IPS-15b (cell line): Measurements from ENCODE around the gene CCL20.

Experiments
- H3K27me3 ChIP-seq: one replicate; pipeline ENCODE4 v1.6.1; 2013; ENCODE audit warnings: low read length; ENCODE audit not compliant: control insufficient read depth, insufficient read depth
- H3K36me3 ChIP-seq: one replicate; pipeline ENCODE4 v1.6.1; 2013; ENCODE audit warnings: low read length; ENCODE audit not compliant: control insufficient read depth, insufficient read depth
- H3K4me1 ChIP-seq: one replicate; pipeline ENCODE4 v1.6.1; 2013; ENCODE audit warnings: mild to moderate bottlenecking, low read length; ENCODE audit not compliant: control insufficient read depth, insufficient read depth
- H3K4me3 ChIP-seq: one replicate; pipeline ENCODE4 v1.5.1; 2013; ENCODE audit warnings: low read depth, low read length
- H3K9ac ChIP-seq: one replicate; pipeline ENCODE4 v1.6.1; 2013; ENCODE audit warnings: low read depth, mild to moderate bottlenecking, low read length
- H3K9me3 ChIP-seq: one replicate; pipeline ENCODE4 v1.6.1; 2013; ENCODE audit warnings: mild to moderate bottlenecking, low read length; ENCODE audit not compliant: control insufficient read depth, insufficient read depth

The CCL20 gene

DNA sequence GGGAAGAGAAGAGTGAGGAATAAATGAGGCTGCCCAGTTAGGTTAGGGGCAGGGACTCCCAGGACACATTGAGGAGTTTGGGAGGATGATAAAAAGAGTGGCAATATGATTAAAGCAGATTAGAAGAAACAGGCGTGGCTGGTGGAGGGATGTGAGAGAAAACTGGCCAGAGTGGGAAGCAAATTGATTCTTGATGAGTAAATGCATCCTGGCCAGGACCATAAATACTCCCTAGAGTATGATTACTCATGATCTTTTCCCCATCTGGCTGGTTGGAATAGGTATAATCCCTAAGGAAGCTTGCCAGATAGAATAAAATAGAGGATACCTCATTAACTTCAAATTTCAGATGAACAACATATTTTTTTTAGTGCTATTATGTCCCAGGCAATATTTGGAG, 36.3 kb downstream of the CCL20 start:
- Histone ChIP-seq H3K36me3 (no peaks in the 10 kb centered on the region), H3K9ac (no peak overlapping the region), H3K4me1 (peaks cover 3% of the 10 kb centered on the region), H3K9me3 (no peaks in the 10 kb centered on the region), H3K27me3 (peaks cover 3% of the 10 kb centered on the region), H3K4me3 (no peak overlapping the region)

DNA sequence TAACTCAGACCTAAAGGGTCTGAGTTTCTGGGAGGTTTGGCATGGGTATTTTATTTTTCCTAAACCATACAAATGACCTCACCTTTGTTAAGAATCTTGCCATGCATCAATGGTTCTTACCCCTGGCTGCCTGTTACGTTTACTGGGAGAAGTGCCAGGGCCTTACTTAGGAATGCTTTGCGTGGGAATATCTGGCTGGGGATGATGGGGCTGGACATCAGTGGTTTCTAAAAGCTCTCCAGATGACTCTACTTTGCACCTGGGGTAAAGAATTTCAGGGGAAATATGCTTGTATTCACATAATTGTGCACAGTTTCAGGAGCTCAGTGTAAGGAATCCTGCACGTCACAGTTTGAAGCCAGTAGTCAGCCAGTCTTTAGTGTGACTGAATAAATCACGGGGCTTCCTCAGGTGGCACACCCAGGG, 39.6 kb downstream of the CCL20 start:
- Histone ChIP-seq H3K27me3 (peaks cover 3% of the 10 kb centered on the region), H3K4me3 (no peak overlapping the region), H3K4me1 (peaks cover 3% of the 10 kb centered on the region), H3K9ac (no peak overlapping the region), H3K36me3 (no peaks in the 10 kb centered on the region), H3K9me3 (no peaks in the 10 kb centered on the region)

- Histone ChIP-seq H3K27me3 (peaks cover 3% of the 10 kb centered on the region), H3K4me1 (no peaks in the 10 kb centered on the region), H3K36me3 (no peaks in the 10 kb centered on the region), H3K9me3 (no peaks in the 10 kb centered on the region), H3K4me3 (no peak overlapping the region), H3K9ac (no peak overlapping the region)
Observed at GRCh38 chr2:227853765-227854271, 40.2 kb downstream of the CCL20 start.

- no peaks in the 10 kb centered on the region for H3K36me3 ChIP-seq
- no peak overlapping the region for H3K4me3 ChIP-seq
- peaks cover 3% of the 10 kb centered on the region for H3K27me3 ChIP-seq
- H3K9ac ChIP-seq, result no peak overlapping the region
- H3K4me1 ChIP-seq, result no peaks in the 10 kb centered on the region
- no peaks in the 10 kb centered on the region for H3K9me3 ChIP-seq
Observed at GRCh38 chr2:227855440-227855839, 41.8 kb downstream of the CCL20 start.

DNA sequence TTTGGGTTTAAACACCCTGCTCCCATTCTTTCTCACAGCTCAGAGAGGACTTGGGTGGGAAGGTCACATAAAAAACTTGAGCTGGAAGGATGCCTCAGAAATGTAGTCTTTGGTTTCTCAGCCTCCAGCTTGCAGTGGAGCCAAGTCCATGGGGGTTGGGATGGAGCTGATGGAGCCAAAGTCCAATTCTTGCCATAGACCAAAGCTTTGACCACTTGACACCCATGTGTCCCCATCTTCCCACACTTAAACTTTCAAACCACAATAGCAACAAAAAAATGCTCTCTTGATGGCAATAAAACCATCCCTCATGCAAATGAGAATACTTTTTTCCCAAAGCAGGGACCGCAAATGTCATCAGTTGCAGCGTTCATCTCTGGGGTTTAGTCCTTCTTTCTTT, 43.1 kb downstream of the CCL20 start:
- Histone ChIP-seq H3K4me1 (no peaks in the 10 kb centered on the region), H3K9ac (no peak overlapping the region), H3K36me3 (no peaks in the 10 kb centered on the region), H3K9me3 (no peaks in the 10 kb centered on the region), H3K4me3 (no peak overlapping the region), H3K27me3 (peaks cover 3% of the 10 kb centered on the region)

DNA sequence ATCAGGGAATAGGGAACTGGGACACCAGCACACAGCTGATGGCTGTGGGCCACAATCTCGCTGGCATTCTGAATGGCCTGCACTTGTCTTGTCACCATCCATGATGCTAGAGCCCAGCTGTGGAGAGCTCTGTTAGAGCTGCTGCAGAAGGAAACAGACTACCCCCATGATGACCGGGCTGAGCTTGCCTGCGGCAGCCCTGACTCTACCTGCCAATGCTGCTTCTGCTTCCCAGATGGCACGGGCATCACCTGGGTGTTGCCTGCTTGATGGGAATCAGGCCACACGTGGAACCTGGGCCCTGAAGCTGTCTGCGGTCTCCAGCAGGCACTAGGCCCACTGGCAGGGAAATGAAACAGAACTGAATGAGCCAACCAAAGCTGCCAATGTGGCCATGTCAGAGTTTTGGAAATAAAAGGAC, 46.6 kb downstream of the CCL20 start:
- Histone ChIP-seq H3K9me3 (no peaks in the 10 kb centered on the region), H3K9ac (no peak overlapping the region), H3K27me3 (no peaks in the 10 kb centered on the region), H3K4me1 (peaks cover 12% of the 10 kb centered on the region), H3K36me3 (no peaks in the 10 kb centered on the region), H3K4me3 (no peak overlapping the region)

DNA sequence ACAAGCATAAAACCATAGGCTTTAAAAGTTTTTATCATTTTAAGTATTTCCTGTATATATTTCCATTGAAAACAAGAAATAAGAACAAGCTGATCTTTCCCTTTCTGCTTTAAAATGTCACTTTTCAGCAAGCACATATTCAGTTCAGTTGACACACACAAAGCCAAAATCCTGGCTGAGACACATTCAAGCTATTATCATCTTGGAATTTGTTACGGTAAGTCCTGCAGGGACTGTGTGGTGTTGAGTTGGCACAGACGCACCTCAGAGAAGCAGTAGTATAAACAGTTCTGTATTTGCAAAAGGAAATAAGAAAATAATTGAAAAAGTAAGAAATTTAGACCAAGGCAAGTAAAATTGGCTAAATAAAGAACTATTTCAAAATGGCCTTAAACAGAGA, 47.4 kb downstream of the CCL20 start:
- H3K4me1 ChIP-seq, result peaks cover 12% of the 10 kb centered on the region
- H3K27me3 ChIP-seq, result no peaks in the 10 kb centered on the region
- H3K4me3 ChIP-seq, result no peak overlapping the region
- H3K9ac ChIP-seq, result no peak overlapping the region
- no peaks in the 10 kb centered on the region for H3K9me3 ChIP-seq
- no peaks in the 10 kb centered on the region for H3K36me3 ChIP-seq

GRCh38 chr2:227862227-227862740, 48.6 kb downstream of the CCL20 start:
- no peak overlapping the region for H3K9ac ChIP-seq
- no peak overlapping the region for H3K4me3 ChIP-seq
- H3K4me1 ChIP-seq, result peaks cover 12% of the 10 kb centered on the region

GRCh38 chr2:227862741-227863588, 49.3 kb downstream of the CCL20 start:
- Histone ChIP-seq H3K9ac (no peak overlapping the region), H3K4me1 (peaks cover 12% of the 10 kb centered on the region), H3K4me3 (peak overlapping the region; percentile 8)

More at GRCh38 chr2:227862227-227862740, 48.6 kb downstream of the CCL20 start:
- Histone ChIP-seq H3K27me3 (no peaks in the 10 kb centered on the region), H3K9me3 (no peaks in the 10 kb centered on the region), H3K36me3 (no peaks in the 10 kb centered on the region)

DNA sequence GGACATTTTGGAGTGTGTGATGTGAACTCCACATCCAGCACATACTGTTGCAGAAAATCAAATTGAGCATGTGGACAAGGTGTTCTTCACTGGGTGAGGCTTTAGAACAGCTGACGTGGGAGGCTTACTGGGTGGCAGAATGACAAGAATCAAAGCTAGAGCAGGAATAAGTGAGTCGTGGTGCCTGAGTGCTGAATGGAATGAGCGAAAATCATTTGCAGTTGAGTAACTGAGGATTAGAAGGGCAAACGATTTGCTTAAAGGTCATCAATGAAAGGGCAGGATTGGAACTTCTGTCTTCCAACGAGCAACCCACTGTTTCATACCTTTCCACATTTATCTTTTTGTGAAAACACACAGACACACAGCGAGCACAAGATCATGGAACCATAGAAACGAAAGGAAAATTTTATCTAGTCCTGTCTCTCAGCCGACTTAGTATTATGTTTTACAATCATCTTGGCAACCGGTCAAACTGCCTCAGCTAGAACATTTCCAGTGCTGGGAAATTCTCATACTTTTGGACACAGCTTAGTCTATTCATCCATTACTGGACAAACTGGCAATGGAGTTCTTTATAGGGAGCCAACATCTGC, 50.6 kb downstream of the CCL20 start:
- Histone ChIP-seq H3K4me3 (no peak overlapping the region), H3K4me1 (peaks cover 12% of the 10 kb centered on the region), H3K9me3 (no peaks in the 10 kb centered on the region), H3K27me3 (no peaks in the 10 kb centered on the region), H3K9ac (no peak overlapping the region), H3K36me3 (no peaks in the 10 kb centered on the region)

More at GRCh38 chr2:227862741-227863588, 49.3 kb downstream of the CCL20 start:
- Histone ChIP-seq H3K36me3 (no peaks in the 10 kb centered on the region), H3K27me3 (no peaks in the 10 kb centered on the region), H3K9me3 (no peaks in the 10 kb centered on the region)

DNA sequence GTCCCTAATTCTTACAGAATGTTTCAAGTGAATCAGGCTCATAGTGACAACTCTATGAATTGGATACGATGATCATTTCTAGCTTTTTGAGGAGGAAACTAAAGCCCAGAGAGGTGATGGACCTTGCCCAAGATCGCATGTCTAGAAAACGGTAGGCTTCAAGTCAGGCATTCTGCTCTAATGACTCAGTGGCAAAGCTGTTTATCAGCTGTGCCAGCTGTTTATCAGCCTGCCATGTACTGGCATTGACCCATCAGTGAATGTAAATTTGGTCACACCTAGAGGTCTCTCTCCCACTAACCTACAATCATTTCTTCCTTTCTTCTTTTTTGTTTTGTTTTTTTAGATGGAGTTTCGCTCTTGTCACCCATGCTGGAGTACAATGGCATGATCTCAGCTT, 51.6 kb downstream of the CCL20 start:
- H3K36me3 ChIP-seq, result no peaks in the 10 kb centered on the region
- H3K27me3 ChIP-seq, result peaks cover 2% of the 10 kb centered on the region
- H3K9ac ChIP-seq, result no peak overlapping the region
- no peaks in the 10 kb centered on the region for H3K9me3 ChIP-seq
- peaks cover 12% of the 10 kb centered on the region for H3K4me1 ChIP-seq
- no peak overlapping the region for H3K4me3 ChIP-seq
